GM23338 (cell line): ENCODE data around the gene EFCAB9. TPM values are rescaled to one million over a fixed set of nuclear protein-coding genes. Genes with fewer than 3 reads are reported as not detected.

Experiments
- CTCF ChIP-seq, 2 experiments: fragments of 200-600 bp in 1 of 2; sonication (generic) in 1 of 2; conservative IDR thresholded peaks; 2 replicates each; pipeline versions ENCODE4 v1.5.1 to v1.6.1; 2016 to 2017; ENCODE audit warnings: antibody characterized with exemption in 2 of 2, low read depth in 2 of 2, mild to moderate bottlenecking in 2 of 2, moderate library complexity in 1 of 2
- JUNB ChIP-seq: IDR thresholded peaks from one replicate; pipeline ENCODE4 v1.6.1; 2016; ENCODE audit warnings: antibody characterized with exemption; ENCODE audit not compliant: unreplicated experiment
- STAT1 ChIP-seq: IDR thresholded peaks from one replicate; pipeline ENCODE4 v1.6.1; 2016; ENCODE audit warnings: antibody characterized with exemption; ENCODE audit not compliant: unreplicated experiment
- ZNF114 ChIP-seq: fragments of 250-450 bp; sonication (Bioruptor Pico); IDR thresholded peaks from 2 replicates; pipeline ENCODE4 v1.5.0; 2020; ENCODE audit warnings: mild to moderate bottlenecking, moderate library complexity
- polyA plus RNA-seq: library from polyadenylated mRNA; unstranded; fragments of >200 nt; fragmentation: Nextera tagmentation; extraction: Ambion mirVana; gene quantifications from 2 replicates; pipeline ENCODE4 v1.2.1, GENCODE V29; 2016
- total RNA-seq: library from RNA; depleted of rRNA; stranded (reverse); fragments of >200 nt; shearing (Covaris generic); gene quantifications from 2 replicates; pipeline ENCODE4 v1.2.3, GENCODE V29; 2014
- TF ChIP-seq, protein P1 (sequence below): fragments of 250-450 bp; sonication (Bioruptor Pico); IDR thresholded peaks from 2 replicates; pipeline ENCODE4 v1.5.0; 2020; ENCODE audit warnings: mild to moderate bottlenecking, moderate library complexity
- TF ChIP-seq, protein P2 (sequence below): IDR thresholded peaks from 2 replicates; pipeline ENCODE4 v1.6.1; 2016; ENCODE audit warnings: antibody characterized with exemption

Gene EFCAB9
- total and polyA plus RNA-seq, 2 experiments from 2014 or later = not detected

DNA sequence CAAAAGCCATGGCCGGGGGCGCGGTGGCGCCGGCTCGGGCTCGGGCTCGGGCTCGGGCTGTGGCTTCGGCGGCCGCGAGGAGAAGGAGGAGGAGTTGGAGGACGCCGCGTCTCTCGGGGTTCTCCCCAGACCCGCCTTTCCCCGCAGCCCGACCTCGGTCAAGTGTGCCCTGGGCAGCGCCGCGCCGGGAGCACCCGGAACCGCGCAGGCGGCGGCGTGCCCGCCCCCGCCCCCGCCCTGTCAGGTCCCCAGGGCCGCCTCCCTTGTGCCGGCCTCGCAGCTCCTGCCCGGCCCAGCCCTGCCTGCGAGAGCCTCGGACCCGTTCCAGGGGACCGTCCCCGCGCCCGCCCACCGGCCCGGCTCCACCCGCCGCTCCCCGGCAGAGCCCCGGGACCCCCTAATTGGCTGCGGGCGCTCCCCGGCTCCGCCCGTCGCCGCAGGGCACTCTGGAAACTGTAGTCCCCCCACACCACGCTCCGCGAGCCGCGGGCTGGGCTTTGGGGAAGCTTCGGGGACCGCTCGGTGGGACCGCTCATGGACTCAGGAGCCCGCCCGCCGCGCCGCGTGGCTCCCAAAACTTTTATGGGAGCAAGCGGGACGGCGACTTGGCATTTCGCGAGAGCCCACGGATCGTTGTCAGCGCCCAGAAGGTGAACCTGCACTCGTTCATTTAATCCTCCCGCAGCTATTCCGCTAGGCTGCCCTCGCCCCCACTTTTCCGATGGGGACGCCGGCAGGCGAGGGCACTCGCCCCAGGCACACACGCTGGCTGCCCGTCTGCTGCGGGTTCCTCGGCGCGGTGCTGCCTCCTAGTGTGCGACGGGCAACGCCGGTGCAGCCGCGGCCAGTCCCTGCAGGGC, 5.7 kb upstream of the EFCAB9 start, which contains the start of gene STK10 (continued):
- TF ChIP-seq, protein P1, sequence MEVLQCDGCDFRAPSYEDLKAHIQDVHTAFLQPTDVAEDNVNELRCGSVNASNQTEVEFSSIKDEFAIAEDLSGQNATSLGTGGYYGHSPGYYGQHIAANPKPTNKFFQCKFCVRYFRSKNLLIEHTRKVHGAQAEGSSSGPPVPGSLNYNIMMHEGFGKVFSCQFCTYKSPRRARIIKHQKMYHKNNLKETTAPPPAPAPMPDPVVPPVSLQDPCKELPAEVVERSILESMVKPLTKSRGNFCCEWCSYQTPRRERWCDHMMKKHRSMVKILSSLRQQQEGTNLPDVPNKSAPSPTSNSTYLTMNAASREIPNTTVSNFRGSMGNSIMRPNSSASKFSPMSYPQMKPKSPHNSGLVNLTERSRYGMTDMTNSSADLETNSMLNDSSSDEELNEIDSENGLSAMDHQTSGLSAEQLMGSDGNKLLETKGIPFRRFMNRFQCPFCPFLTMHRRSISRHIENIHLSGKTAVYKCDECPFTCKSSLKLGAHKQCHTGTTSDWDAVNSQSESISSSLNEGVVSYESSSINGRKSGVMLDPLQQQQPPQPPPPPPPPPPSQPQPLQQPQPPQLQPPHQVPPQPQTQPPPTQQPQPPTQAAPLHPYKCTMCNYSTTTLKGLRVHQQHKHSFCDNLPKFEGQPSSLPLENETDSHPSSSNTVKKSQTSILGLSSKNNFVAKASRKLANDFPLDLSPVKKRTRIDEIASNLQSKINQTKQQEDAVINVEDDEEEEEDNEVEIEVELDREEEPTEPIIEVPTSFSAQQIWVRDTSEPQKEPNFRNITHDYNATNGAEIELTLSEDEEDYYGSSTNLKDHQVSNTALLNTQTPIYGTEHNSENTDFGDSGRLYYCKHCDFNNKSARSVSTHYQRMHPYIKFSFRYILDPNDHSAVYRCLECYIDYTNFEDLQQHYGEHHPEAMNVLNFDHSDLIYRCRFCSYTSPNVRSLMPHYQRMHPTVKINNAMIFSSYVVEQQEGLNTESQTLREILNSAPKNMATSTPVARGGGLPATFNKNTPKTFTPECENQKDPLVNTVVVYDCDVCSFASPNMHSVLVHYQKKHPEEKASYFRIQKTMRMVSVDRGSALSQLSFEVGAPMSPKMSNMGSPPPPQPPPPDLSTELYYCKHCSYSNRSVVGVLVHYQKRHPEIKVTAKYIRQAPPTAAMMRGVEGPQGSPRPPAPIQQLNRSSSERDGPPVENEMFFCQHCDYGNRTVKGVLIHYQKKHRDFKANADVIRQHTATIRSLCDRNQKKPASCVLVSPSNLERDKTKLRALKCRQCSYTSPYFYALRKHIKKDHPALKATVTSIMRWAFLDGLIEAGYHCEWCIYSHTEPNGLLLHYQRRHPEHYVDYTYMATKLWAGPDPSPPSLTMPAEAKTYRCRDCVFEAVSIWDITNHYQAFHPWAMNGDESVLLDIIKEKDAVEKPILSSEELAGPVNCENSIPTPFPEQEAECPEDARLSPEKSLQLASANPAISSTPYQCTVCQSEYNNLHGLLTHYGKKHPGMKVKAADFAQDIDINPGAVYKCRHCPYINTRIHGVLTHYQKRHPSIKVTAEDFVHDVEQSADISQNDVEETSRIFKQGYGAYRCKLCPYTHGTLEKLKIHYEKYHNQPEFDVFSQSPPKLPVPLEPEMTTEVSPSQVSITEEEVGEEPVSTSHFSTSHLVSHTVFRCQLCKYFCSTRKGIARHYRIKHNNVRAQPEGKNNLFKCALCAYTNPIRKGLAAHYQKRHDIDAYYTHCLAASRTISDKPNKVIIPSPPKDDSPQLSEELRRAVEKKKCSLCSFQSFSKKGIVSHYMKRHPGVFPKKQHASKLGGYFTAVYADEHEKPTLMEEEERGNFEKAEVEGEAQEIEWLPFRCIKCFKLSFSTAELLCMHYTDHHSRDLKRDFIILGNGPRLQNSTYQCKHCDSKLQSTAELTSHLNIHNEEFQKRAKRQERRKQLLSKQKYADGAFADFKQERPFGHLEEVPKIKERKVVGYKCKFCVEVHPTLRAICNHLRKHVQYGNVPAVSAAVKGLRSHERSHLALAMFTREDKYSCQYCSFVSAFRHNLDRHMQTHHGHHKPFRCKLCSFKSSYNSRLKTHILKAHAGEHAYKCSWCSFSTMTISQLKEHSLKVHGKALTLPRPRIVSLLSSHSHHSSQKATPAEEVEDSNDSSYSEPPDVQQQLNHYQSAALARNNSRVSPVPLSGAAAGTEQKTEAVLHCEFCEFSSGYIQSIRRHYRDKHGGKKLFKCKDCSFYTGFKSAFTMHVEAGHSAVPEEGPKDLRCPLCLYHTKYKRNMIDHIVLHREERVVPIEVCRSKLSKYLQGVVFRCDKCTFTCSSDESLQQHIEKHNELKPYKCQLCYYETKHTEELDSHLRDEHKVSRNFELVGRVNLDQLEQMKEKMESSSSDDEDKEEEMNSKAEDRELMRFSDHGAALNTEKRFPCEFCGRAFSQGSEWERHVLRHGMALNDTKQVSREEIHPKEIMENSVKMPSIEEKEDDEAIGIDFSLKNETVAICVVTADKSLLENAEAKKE (CRISPR knock-in tag) = no peak
- no peak for TF ChIP-seq ZNF114 (CRISPR knock-in tag)
- no peak for TF ChIP-seq JUNB
- TF ChIP-seq, protein P2, sequence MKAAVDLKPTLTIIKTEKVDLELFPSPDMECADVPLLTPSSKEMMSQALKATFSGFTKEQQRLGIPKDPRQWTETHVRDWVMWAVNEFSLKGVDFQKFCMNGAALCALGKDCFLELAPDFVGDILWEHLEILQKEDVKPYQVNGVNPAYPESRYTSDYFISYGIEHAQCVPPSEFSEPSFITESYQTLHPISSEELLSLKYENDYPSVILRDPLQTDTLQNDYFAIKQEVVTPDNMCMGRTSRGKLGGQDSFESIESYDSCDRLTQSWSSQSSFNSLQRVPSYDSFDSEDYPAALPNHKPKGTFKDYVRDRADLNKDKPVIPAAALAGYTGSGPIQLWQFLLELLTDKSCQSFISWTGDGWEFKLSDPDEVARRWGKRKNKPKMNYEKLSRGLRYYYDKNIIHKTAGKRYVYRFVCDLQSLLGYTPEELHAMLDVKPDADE = peak; percentile 43
- TF ChIP-seq CTCF (conservative IDR thresholded peaks at IDR 0.05; ENCODE audit: low read depth in 2 of 2) = peak; percentile 68 to 96
- no peak for TF ChIP-seq STAT1
